Measurements from ENCODE around the gene NSRP1. TPM values are rescaled to one million over a fixed set of nuclear protein-coding genes. Genes with fewer than 3 reads are reported as not detected.

NSRP1 gene
- total and polyA plus RNA-seq, 2 of the 13 experiments (the other 11 are each of a cell fraction or from before 2014, with no cell fraction given) = 7.0 to 14.3 TPM

DNA sequence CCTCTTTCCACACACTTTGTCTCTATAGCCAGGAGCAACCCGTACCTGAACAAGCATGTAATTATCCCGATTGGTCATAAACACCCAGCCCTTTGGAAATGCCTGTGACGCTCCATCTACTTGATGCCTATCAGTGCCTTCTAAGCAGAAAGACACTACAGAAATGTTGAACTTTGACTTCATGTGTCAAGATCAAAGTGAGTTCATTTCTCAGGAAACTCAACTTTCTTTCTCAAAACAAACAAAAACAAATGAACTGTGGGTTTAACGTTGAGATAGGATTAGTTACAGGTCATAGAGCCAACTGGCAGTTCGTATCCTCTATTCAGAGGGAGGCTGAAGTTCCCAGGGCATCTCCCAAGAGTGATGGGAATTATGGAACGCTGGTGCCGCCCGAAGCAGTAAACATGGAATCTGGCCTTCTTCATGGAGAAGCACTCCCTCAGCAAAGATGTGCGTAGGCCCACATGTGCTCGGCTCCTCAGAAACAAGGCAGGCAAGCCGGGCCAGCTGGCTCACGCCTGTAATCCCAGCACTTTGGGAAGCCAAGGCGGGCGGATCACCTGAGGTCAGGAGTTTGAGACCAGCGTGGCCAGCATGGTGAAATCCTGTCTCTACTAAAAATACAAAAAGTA, 109.4 kb downstream of the NSRP1 start (continued):
- TF ChIP-seq, protein P1, sequence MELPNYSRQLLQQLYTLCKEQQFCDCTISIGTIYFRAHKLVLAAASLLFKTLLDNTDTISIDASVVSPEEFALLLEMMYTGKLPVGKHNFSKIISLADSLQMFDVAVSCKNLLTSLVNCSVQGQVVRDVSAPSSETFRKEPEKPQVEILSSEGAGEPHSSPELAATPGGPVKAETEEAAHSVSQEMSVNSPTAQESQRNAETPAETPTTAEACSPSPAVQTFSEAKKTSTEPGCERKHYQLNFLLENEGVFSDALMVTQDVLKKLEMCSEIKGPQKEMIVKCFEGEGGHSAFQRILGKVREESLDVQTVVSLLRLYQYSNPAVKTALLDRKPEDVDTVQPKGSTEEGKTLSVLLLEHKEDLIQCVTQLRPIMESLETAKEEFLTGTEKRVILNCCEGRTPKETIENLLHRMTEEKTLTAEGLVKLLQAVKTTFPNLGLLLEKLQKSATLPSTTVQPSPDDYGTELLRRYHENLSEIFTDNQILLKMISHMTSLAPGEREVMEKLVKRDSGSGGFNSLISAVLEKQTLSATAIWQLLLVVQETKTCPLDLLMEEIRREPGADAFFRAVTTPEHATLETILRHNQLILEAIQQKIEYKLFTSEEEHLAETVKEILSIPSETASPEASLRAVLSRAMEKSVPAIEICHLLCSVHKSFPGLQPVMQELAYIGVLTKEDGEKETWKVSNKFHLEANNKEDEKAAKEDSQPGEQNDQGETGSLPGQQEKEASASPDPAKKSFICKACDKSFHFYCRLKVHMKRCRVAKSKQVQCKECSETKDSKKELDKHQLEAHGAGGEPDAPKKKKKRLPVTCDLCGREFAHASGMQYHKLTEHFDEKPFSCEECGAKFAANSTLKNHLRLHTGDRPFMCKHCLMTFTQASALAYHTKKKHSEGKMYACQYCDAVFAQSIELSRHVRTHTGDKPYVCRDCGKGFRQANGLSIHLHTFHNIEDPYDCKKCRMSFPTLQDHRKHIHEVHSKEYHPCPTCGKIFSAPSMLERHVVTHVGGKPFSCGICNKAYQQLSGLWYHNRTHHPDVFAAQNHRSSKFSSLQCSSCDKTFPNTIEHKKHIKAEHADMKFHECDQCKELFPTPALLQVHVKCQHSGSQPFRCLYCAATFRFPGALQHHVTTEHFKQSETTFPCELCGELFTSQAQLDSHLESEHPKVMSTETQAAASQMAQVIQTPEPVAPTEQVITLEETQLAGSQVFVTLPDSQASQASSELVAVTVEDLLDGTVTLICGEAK (IDR thresholded peaks at IDR 0.05) = no peak
- TF ChIP-seq, protein P1 (CRISPR knock-in tag; IDR thresholded peaks at IDR 0.05) = no peak
- TF ChIP-seq CEBPG (CRISPR knock-in tag; IDR thresholded peaks at IDR 0.05) (peak; percentile 39; the same call in 1 of the 2 replicates), MAF1 (CRISPR knock-in tag; IDR thresholded peaks at IDR 0.05; ENCODE audit: borderline replicate concordance) (no peak), PAWR (CRISPR knock-in tag; IDR thresholded peaks at IDR 0.05; ENCODE audit: borderline replicate concordance) (no peak), ZNF557 (CRISPR knock-in tag; IDR thresholded peaks at IDR 0.05) (no peak), CCDC6 (CRISPR knock-in tag; IDR thresholded peaks at IDR 0.05) (peak; percentile 45; the same call in 1 of the 2 replicates), ZNF224 (CRISPR knock-in tag; IDR thresholded peaks at IDR 0.05) (no peak), RXRB (CRISPR knock-in tag; IDR thresholded peaks at IDR 0.05; ENCODE audit: borderline replicate concordance) (peak; percentile 74; the same call in 1 of the 2 replicates), CREM (IDR thresholded peaks at IDR 0.05) (peak; percentile 80), CREM (CRISPR knock-in tag; IDR thresholded peaks at IDR 0.05) (no peak), ZNF207 (IDR thresholded peaks at IDR 0.05; ENCODE audit: borderline replicate concordance) (no peak), THAP7 (CRISPR knock-in tag; IDR thresholded peaks at IDR 0.05) (no peak), SKI (IDR thresholded peaks at IDR 0.05; ENCODE audit: partially characterized antibody) (no peak), HDAC1 (CRISPR knock-in tag; IDR thresholded peaks at IDR 0.05) (peak; percentile 69), ZBTB39 (CRISPR knock-in tag; IDR thresholded peaks at IDR 0.05) (no peak), ZNF672 (CRISPR knock-in tag; IDR thresholded peaks at IDR 0.05) (no peak), ZNF282 (IDR thresholded peaks at IDR 0.05; ENCODE audit: partially characterized antibody) (no peak), ZNF451 (CRISPR knock-in tag; IDR thresholded peaks at IDR 0.05) (no peak)

All from HepG2 (cell line).